Measurements from ENCODE around the gene JCAD. TPM values are rescaled to one million over a fixed set of nuclear protein-coding genes. Genes with fewer than 3 reads are reported as not detected.
A peak's percentile ranks its signal among the peaks of the same experiment; 100 is the strongest.
"Not testable (repeated sequence)": the region's sequence is repeated elsewhere in the genome, so short reads cannot be mapped to it uniquely, and the experiment has no call there.

JCAD gene
- polyA plus RNA-seq, 1 donor = 8.6 TPM

DNA sequence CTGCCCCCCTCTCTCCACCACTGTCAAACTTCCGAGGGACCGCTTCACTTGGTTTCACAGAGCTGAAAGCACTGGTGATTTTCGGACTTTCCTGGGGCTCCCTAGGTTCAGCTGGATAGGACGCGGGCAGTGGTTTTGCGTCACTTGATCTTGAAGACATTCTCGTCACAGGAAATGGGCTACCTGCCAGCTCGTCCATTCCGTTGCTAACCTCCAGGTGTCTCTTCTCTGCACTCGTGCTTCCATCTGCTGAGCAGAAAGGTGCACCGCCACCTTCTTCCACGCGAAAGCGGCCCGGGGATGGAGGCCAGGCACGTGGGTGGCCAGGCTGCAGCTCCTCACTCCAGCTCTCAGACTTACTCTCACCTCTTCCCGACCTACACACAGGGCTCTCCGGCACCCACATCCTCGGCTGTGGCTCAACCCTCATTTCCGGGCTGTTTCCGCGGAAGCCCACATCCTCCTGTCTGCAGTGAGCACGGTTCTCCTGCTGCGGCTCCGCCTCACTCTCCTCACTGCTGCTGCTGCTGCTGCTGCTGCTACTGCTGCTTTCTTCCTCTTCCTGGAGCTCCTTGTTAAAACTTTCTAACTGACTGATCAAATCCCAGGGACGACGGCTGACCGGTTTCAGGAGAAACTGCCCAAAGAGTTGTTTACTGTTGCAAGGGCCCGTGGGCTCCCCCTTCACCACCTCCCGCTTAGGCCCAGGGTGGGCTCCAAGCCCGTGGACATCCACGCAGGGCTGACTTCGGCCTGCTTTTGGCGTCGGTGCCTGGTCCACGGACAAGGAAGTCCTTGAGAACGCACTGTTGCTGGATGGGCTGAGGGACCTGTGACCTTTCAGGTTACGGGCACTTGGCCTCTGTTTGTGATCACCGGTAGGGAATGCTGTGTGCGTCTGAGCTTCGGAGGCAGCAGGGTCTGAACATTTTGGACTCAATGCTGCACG, 32.1 kb downstream of the JCAD start:
- no peaks in the 10 kb centered on the region for H3K27me3 ChIP-seq (ENCODE audit: control insufficient read depth, insufficient read depth, low read length)
- no peaks in the 10 kb centered on the region for H3K4me1 ChIP-seq (ENCODE audit: control insufficient read depth, insufficient read depth, low read length)
- H3K9me3 ChIP-seq (ENCODE audit: control insufficient read depth, low read depth, low read length) = no peaks in the 10 kb centered on the region
- H3K36me3 ChIP-seq (ENCODE audit: control insufficient read depth, insufficient read depth, low read length) = peaks cover 2% of the 10 kb centered on the region
- no CpG with 5 or more reads among the region's 42 CpGs for WGBS (ENCODE audit: insufficient coverage, low lambda C conversion rate)
- peak in 1 of 2 donors; percentile 39 for DNase-seq
- no peak overlapping the region for H3K27ac ChIP-seq (ENCODE audit: low read length)
- no peak overlapping the region for H3K4me3 ChIP-seq (ENCODE audit: low read length)

- Histone ChIP-seq H3K4me1 (ENCODE audit: control insufficient read depth, insufficient read depth, low read length) (no peaks in the 10 kb centered on the region), H3K9me3 (ENCODE audit: control insufficient read depth, low read depth, low read length) (no peaks in the 10 kb centered on the region), H3K36me3 (ENCODE audit: control insufficient read depth, insufficient read depth, low read length) (peaks cover 2% of the 10 kb centered on the region), H3K27me3 (ENCODE audit: control insufficient read depth, insufficient read depth, low read length) (no peaks in the 10 kb centered on the region), H3K4me3 (ENCODE audit: low read length) (no peak overlapping the region), H3K27ac (ENCODE audit: low read length) (no peak overlapping the region)
- DNase-seq = no peak
- WGBS (ENCODE audit: insufficient coverage, low lambda C conversion rate) = no CpG with 5 or more reads among the region's 10 CpGs
These were observed 32.8 kb downstream of the JCAD start for GRCh38 chr10:30026578-30026977.

DNA sequence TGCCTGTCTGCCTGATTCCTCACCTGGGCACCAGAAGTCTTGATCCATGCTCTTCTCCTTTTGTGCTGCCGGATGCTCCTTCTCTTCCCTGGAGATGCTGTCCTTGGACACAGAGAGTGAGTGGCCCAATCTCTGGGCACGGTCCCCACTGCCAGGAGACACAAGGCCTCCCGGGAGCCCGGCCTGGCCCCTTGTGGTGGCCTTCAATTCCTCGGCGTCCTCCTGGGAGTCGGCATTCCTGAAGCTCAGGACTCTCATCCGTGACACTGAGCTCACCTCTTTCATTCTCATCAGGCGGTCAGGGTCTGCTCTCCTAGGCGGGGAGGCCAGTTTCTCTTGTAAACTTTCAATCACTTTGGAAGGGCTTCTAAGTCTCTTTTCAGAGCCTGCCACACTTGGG, 33.3 kb downstream of the JCAD start:
- no peaks in the 10 kb centered on the region for H3K9me3 ChIP-seq (ENCODE audit: control insufficient read depth, low read depth, low read length)
- no peaks in the 10 kb centered on the region for H3K27me3 ChIP-seq (ENCODE audit: control insufficient read depth, insufficient read depth, low read length)
- no peak overlapping the region for H3K27ac ChIP-seq (ENCODE audit: low read length)
- H3K36me3 ChIP-seq (ENCODE audit: control insufficient read depth, insufficient read depth, low read length) = peaks cover 2% of the 10 kb centered on the region
- no peak for DNase-seq
- no peak overlapping the region for H3K4me3 ChIP-seq (ENCODE audit: low read length)
- H3K4me1 ChIP-seq (ENCODE audit: control insufficient read depth, insufficient read depth, low read length) = no peaks in the 10 kb centered on the region
- WGBS (ENCODE audit: insufficient coverage, low lambda C conversion rate) = no CpG with 5 or more reads among the region's 10 CpGs

DNA sequence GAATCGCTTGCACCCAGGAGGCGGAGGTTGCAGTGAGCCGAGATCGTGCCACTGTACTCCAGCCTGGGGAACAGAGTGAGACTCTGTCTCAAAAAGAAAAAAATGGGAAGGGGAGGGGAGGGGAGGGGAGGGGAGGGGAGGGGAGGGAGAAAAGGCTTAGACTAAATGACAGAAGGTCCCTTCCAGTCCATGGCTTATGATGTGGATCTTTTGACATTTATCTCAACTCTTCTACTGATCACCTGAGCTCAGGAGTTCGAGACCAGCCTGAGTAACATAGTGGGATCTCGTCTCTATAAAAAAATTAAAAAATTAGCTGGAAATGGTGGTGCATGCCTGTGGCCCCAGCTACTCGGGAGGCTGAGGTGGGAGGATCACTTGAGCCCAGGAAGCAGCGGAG, 34.0 kb downstream of the JCAD start:
- not testable (repeated sequence) for DNase-seq; H3K9me3 ChIP-seq (ENCODE audit: control insufficient read depth, low read depth, low read length); H3K27me3 ChIP-seq (ENCODE audit: control insufficient read depth, insufficient read depth, low read length); H3K36me3 ChIP-seq (ENCODE audit: control insufficient read depth, insufficient read depth, low read length); H3K4me1 ChIP-seq (ENCODE audit: control insufficient read depth, insufficient read depth, low read length); H3K4me3 ChIP-seq (ENCODE audit: low read length); H3K27ac ChIP-seq (ENCODE audit: low read length)
- WGBS (ENCODE audit: insufficient coverage, low lambda C conversion rate) = 90% methylated on average over 2 of the region's 8 CpGs

DNA sequence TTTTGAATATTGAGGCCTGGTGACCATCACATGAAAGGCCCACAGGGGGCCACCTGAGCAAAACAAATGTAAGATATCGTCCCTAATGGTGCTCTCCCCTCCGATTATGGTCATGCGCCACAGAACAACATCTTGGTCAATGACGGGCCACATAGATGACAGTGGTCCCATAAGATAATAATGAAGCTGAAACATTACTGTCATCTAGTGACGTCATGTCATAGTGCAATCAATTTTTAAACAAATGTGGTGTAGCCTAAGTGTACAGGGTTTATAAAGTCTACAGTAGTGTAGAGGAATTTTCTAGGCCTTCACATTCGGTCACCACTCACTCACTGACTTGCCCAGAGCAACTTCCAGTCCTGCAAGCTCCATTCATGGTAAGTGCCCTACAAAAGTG, 36.8 kb downstream of the JCAD start:
- DNase-seq = no peak
- Histone ChIP-seq H3K27ac (ENCODE audit: low read length) (no peak overlapping the region), H3K4me1 (ENCODE audit: control insufficient read depth, insufficient read depth, low read length) (no peaks in the 10 kb centered on the region), H3K9me3 (ENCODE audit: control insufficient read depth, low read depth, low read length) (no peaks in the 10 kb centered on the region), H3K27me3 (ENCODE audit: control insufficient read depth, insufficient read depth, low read length) (no peaks in the 10 kb centered on the region), H3K36me3 (ENCODE audit: control insufficient read depth, insufficient read depth, low read length) (peaks cover 2% of the 10 kb centered on the region), H3K4me3 (ENCODE audit: low read length) (no peak overlapping the region)
- WGBS (ENCODE audit: insufficient coverage, low lambda C conversion rate) = no CpG with 5 or more reads among the region's 6 CpGs

DNA sequence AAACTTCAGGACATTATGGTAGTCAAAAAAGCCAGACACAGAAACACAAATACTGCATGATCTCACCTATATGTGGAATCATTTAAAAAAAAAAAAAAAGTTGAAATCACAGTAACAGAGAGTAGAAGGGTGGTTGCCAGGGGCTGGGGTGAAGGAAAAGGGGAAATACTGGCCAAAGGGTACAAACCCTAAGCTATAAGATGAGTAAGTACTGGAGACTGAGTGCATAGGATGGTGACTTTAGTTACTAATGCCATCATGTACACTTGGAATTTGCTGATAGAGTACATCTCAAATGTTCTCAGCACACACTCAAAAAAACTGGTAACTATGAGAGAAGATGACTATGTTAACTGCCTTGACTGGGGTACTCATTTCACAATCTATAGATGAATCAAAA, 39.9 kb downstream of the JCAD start:
- Histone ChIP-seq H3K9me3 (ENCODE audit: control insufficient read depth, low read depth, low read length) (no peaks in the 10 kb centered on the region), H3K4me1 (ENCODE audit: control insufficient read depth, insufficient read depth, low read length) (no peaks in the 10 kb centered on the region), H3K4me3 (ENCODE audit: low read length) (no peak overlapping the region), H3K27ac (ENCODE audit: low read length) (no peak overlapping the region), H3K36me3 (ENCODE audit: control insufficient read depth, insufficient read depth, low read length) (no peaks in the 10 kb centered on the region), H3K27me3 (ENCODE audit: control insufficient read depth, insufficient read depth, low read length) (no peaks in the 10 kb centered on the region)
- DNase-seq = no peak

GRCh38 chr10:30018496-30018895, 40.9 kb downstream of the JCAD start:
- DNase-seq = no peak
- Histone ChIP-seq H3K9me3 (ENCODE audit: control insufficient read depth, low read depth, low read length) (no peaks in the 10 kb centered on the region), H3K4me1 (ENCODE audit: control insufficient read depth, insufficient read depth, low read length) (no peaks in the 10 kb centered on the region), H3K4me3 (ENCODE audit: low read length) (no peak overlapping the region), H3K36me3 (ENCODE audit: control insufficient read depth, insufficient read depth, low read length) (no peaks in the 10 kb centered on the region), H3K27ac (ENCODE audit: low read length) (no peak overlapping the region), H3K27me3 (ENCODE audit: control insufficient read depth, insufficient read depth, low read length) (no peaks in the 10 kb centered on the region)
- no CpG with 5 or more reads among the region's 6 CpGs for WGBS (ENCODE audit: insufficient coverage, low lambda C conversion rate)

GRCh38 chr10:30017966-30018365, 41.4 kb downstream of the JCAD start:
- no peak for DNase-seq
- no peaks in the 10 kb centered on the region for H3K36me3 ChIP-seq (ENCODE audit: control insufficient read depth, insufficient read depth, low read length)
- H3K4me3 ChIP-seq (ENCODE audit: low read length) = no peak overlapping the region
- WGBS (ENCODE audit: insufficient coverage, low lambda C conversion rate) = 86% methylated on average over 3 of the region's 6 CpGs
- no peaks in the 10 kb centered on the region for H3K4me1 ChIP-seq (ENCODE audit: control insufficient read depth, insufficient read depth, low read length)
- no peaks in the 10 kb centered on the region for H3K9me3 ChIP-seq (ENCODE audit: control insufficient read depth, low read depth, low read length)
- no peaks in the 10 kb centered on the region for H3K27me3 ChIP-seq (ENCODE audit: control insufficient read depth, insufficient read depth, low read length)
- no peak overlapping the region for H3K27ac ChIP-seq (ENCODE audit: low read length)

DNA sequence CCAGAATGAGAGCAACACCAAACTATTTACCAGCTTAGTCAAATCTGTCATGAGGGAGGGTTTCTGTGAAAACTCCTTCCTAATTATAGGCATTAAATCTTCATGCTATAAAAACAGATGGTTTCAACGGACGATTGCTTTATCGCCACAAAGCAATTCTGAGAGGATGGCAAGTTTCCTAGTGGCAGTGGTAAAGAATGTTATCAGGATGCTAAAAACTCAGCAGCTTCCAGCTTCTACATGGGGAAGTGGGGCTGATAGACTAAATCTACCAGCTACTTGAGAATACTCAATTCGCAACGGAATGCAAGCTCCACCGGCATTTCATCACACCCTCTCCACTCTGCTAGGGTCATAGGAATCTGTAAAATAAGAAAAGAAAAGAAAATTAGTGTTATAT, 41.8 kb downstream of the JCAD start:
- Histone ChIP-seq H3K36me3 (ENCODE audit: control insufficient read depth, insufficient read depth, low read length) (no peaks in the 10 kb centered on the region), H3K9me3 (ENCODE audit: control insufficient read depth, low read depth, low read length) (no peaks in the 10 kb centered on the region), H3K27me3 (ENCODE audit: control insufficient read depth, insufficient read depth, low read length) (no peaks in the 10 kb centered on the region), H3K27ac (ENCODE audit: low read length) (no peak overlapping the region), H3K4me1 (ENCODE audit: control insufficient read depth, insufficient read depth, low read length) (no peaks in the 10 kb centered on the region), H3K4me3 (ENCODE audit: low read length) (no peak overlapping the region)
- DNase-seq = no peak
- 96% methylated on average over 3 of the region's 6 CpGs for WGBS (ENCODE audit: insufficient coverage, low lambda C conversion rate)

DNA sequence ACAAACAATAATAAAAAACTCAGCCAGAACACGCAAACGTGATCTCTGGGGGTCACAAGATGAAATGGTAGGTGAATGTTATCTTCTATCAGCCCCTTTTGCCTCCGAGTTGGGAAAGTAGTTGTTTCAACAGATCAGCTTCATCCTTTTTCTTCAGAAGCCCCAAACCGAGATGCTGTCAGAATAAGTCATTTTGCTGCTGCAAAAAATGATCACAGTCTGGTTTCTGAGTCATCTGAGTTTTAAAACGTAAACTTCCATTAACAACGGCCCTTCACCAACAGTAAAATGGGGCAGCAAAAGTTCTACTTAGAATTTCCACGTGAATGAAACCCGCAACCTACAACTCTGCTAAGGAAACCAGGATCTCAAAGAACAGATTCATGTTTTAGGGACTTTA, 44.9 kb downstream of the JCAD start:
- no peak for DNase-seq
- whole genome bisulfite sequencing (ENCODE audit: insufficient coverage, low lambda C conversion rate) = 48% methylated on average over 2 of the region's 8 CpGs
- Histone ChIP-seq H3K27me3 (ENCODE audit: control insufficient read depth, insufficient read depth, low read length) (no peaks in the 10 kb centered on the region), H3K4me1 (ENCODE audit: control insufficient read depth, insufficient read depth, low read length) (no peaks in the 10 kb centered on the region), H3K9me3 (ENCODE audit: control insufficient read depth, low read depth, low read length) (no peaks in the 10 kb centered on the region), H3K4me3 (ENCODE audit: low read length) (no peak overlapping the region), H3K27ac (ENCODE audit: low read length) (no peak overlapping the region), H3K36me3 (ENCODE audit: control insufficient read depth, insufficient read depth, low read length) (no peaks in the 10 kb centered on the region)

DNA sequence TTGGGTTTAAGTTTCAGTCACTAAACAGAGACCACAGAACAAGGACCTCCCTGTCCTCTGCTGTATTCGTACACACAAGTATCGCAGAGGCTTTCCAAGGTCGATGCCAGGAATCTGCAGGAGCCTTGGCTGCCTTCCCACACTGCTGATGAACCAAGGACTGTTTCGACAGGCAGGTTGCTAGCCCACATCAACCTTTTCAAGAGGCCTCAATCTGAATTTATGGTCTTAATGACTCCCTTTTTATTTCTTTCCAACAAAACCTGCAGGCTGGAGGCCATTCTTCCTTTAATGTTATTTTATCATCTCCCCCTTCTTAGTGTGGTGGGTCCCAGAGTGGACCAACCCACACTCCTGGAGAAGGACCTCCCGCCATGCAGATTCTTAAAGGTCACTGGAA, 45.6 kb downstream of the JCAD start:
- no CpG with 5 or more reads among the region's 5 CpGs for WGBS (ENCODE audit: insufficient coverage, low lambda C conversion rate)
- Histone ChIP-seq H3K27me3 (ENCODE audit: control insufficient read depth, insufficient read depth, low read length) (no peaks in the 10 kb centered on the region), H3K4me1 (ENCODE audit: control insufficient read depth, insufficient read depth, low read length) (no peaks in the 10 kb centered on the region), H3K36me3 (ENCODE audit: control insufficient read depth, insufficient read depth, low read length) (no peaks in the 10 kb centered on the region), H3K4me3 (ENCODE audit: low read length) (no peak overlapping the region), H3K27ac (ENCODE audit: low read length) (no peak overlapping the region), H3K9me3 (ENCODE audit: control insufficient read depth, low read depth, low read length) (no peaks in the 10 kb centered on the region)
- DNase-seq = no peak
